ENCODE results near the gene SIPA1L3. TPM values are rescaled to one million over a fixed set of nuclear protein-coding genes. Genes with fewer than 3 reads are reported as not detected.

Gene SIPA1L3
- total and polyA plus RNA-seq, 2 of the 13 experiments (the other 11 are each of a cell fraction or from before 2014, with no cell fraction given): 5.5 to 7.7 TPM

DNA sequence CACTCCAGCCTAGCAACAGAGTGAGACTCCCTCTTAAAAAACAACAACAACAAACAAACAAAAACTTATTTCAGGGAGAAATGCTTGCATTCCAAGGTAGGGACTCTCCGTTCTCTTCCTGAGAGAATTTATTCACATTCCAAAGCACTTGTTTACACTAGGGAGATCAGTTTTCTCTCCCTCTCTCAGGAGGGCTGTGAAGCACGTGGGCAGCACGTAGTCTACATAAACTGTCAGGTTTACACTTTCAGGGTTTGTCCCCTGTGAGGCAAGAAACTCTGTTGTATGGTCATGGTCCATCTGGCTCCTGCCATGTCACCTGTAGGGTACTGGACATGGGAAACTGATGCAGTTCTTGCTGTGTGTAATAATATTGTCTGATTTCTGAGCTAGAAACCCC lies 32.2 kb upstream of the SIPA1L3 start (continued):
- TF ChIP-seq HOXA3 (CRISPR knock-in tag; IDR thresholded peaks at IDR 0.05) (peak; percentile 25; the same call in 1 of the 2 replicates), ZNF441 (CRISPR knock-in tag; IDR thresholded peaks at IDR 0.05; ENCODE audit: borderline replicate concordance) (peak; percentile 67; the same call in 1 of the 2 replicates), ZNF563 (CRISPR knock-in tag; IDR thresholded peaks at IDR 0.05) (no peak), ARNTL (CRISPR knock-in tag; IDR thresholded peaks at IDR 0.05) (peak; percentile 72; the same call in 1 of the 2 replicates), ESRRA (CRISPR knock-in tag; IDR thresholded peaks at IDR 0.05; ENCODE audit: low read depth) (no peak), ELF3 (CRISPR knock-in tag; IDR thresholded peaks at IDR 0.05) (peak; percentile 50), ZNF777 (CRISPR knock-in tag; IDR thresholded peaks at IDR 0.05) (no peak), FOXA3 (CRISPR knock-in tag; IDR thresholded peaks at IDR 0.05) (peak; percentile 93), JDP2 (CRISPR knock-in tag; IDR thresholded peaks at IDR 0.05; ENCODE audit: borderline replicate concordance) (no peak), THAP11 (CRISPR knock-in tag; IDR thresholded peaks at IDR 0.05) (peak; percentile 75), KLF6 (CRISPR knock-in tag; IDR thresholded peaks at IDR 0.05) (peak; percentile 67; the same call in 1 of the 2 replicates), ZNF296 (CRISPR knock-in tag; conservative IDR thresholded peaks at IDR 0.05) (no peak), GABPA (IDR thresholded peaks at IDR 0.05; ENCODE audit: low read depth, low read length) (no peak), GABPA (CRISPR knock-in tag; IDR thresholded peaks at IDR 0.05; ENCODE audit: low read depth) (peak; percentile 36; the same call in 1 of the 2 replicates), ZSCAN9 (CRISPR knock-in tag; IDR thresholded peaks at IDR 0.05; ENCODE audit: borderline replicate concordance) (peak; percentile 60; the same call in 1 of the 2 replicates), SIX1 (CRISPR knock-in tag; IDR thresholded peaks at IDR 0.05; ENCODE audit: borderline replicate concordance) (peak; percentile 97)
- TF ChIP-seq, protein P1, sequence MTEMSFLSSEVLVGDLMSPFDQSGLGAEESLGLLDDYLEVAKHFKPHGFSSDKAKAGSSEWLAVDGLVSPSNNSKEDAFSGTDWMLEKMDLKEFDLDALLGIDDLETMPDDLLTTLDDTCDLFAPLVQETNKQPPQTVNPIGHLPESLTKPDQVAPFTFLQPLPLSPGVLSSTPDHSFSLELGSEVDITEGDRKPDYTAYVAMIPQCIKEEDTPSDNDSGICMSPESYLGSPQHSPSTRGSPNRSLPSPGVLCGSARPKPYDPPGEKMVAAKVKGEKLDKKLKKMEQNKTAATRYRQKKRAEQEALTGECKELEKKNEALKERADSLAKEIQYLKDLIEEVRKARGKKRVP (CRISPR knock-in tag; IDR thresholded peaks at IDR 0.05): peak in 1 of 2 experiments; percentile 52; a peak in 2 of 4 replicates
- TF ChIP-seq, protein P2, sequence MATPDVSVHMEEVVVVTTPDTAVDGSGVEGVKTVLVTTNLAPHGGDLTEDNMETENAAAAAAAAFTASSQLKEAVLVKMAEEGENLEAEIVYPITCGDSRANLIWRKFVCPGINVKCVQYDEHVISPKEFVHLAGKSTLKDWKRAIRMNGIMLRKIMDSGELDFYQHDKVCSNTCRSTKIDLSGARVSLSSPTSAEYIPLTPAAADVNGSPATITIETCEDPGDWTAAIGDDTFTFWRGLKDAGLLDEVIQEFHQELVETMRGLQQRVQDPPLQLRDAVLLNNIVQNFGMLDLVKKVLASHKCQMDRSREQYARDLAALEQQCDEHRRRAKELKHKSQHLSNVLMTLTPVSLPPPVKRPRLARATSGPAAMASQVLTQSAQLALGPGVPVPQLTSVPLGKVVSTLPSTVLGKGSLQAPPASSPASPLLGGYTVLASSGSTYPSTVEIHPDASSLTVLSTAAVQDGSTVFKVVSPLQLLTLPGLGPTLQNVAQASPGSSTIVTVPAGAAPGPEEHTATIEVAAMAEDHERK (CRISPR knock-in tag; IDR thresholded peaks at IDR 0.05; ENCODE audit: low read depth): no peak
- TF ChIP-seq, protein P3, sequence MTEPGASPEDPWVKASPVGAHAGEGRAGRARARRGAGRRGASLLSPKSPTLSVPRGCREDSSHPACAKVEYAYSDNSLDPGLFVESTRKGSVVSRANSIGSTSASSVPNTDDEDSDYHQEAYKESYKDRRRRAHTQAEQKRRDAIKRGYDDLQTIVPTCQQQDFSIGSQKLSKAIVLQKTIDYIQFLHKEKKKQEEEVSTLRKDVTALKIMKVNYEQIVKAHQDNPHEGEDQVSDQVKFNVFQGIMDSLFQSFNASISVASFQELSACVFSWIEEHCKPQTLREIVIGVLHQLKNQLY (CRISPR knock-in tag; IDR thresholded peaks at IDR 0.05): peak; percentile 94
- TF ChIP-seq, protein P4, sequence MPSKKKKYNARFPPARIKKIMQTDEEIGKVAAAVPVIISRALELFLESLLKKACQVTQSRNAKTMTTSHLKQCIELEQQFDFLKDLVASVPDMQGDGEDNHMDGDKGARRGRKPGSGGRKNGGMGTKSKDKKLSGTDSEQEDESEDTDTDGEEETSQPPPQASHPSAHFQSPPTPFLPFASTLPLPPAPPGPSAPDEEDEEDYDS (CRISPR knock-in tag; IDR thresholded peaks at IDR 0.05): no peak
- TF ChIP-seq, protein P5, sequence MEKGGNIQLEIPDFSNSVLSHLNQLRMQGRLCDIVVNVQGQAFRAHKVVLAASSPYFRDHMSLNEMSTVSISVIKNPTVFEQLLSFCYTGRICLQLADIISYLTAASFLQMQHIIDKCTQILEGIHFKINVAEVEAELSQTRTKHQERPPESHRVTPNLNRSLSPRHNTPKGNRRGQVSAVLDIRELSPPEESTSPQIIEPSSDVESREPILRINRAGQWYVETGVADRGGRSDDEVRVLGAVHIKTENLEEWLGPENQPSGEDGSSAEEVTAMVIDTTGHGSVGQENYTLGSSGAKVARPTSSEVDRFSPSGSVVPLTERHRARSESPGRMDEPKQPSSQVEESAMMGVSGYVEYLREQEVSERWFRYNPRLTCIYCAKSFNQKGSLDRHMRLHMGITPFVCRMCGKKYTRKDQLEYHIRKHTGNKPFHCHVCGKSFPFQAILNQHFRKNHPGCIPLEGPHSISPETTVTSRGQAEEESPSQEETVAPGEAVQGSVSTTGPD (CRISPR knock-in tag; IDR thresholded peaks at IDR 0.05): no peak
- TF ChIP-seq, protein P6, sequence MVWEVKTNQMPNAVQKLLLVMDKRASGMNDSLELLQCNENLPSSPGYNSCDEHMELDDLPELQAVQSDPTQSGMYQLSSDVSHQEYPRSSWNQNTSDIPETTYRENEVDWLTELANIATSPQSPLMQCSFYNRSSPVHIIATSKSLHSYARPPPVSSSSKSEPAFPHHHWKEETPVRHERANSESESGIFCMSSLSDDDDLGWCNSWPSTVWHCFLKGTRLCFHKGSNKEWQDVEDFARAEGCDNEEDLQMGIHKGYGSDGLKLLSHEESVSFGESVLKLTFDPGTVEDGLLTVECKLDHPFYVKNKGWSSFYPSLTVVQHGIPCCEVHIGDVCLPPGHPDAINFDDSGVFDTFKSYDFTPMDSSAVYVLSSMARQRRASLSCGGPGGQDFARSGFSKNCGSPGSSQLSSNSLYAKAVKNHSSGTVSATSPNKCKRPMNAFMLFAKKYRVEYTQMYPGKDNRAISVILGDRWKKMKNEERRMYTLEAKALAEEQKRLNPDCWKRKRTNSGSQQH (CRISPR knock-in tag; IDR thresholded peaks at IDR 0.05; ENCODE audit: low read depth): no peak
- TF ChIP-seq, protein P7, sequence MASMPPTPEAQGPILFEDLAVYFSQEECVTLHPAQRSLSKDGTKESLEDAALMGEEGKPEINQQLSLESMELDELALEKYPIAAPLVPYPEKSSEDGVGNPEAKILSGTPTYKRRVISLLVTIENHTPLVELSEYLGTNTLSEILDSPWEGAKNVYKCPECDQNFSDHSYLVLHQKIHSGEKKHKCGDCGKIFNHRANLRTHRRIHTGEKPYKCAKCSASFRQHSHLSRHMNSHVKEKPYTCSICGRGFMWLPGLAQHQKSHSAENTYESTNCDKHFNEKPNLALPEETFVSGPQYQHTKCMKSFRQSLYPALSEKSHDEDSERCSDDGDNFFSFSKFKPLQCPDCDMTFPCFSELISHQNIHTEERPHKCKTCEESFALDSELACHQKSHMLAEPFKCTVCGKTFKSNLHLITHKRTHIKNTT (CRISPR knock-in tag; IDR thresholded peaks at IDR 0.05): no peak
